HG03103 (cell line): ENCODE results near the gene GOLT1A.

ENCODE experiments used
- ATAC-seq: cut with Tn5 transposase; IDR thresholded peaks from one replicate; pipeline ENCODE4 v1.9.1; 2021; ENCODE audit warnings: low read depth; ENCODE audit not compliant: unreplicated experiment

GOLT1A gene

GRCh38 chr1:204194771-204195170 lies 19.0 kb downstream of the GOLT1A start:
- ATAC-seq: no peak

GRCh38 chr1:204194080-204194479 lies 19.7 kb downstream of the GOLT1A start:
- no peak for ATAC-seq

DNA sequence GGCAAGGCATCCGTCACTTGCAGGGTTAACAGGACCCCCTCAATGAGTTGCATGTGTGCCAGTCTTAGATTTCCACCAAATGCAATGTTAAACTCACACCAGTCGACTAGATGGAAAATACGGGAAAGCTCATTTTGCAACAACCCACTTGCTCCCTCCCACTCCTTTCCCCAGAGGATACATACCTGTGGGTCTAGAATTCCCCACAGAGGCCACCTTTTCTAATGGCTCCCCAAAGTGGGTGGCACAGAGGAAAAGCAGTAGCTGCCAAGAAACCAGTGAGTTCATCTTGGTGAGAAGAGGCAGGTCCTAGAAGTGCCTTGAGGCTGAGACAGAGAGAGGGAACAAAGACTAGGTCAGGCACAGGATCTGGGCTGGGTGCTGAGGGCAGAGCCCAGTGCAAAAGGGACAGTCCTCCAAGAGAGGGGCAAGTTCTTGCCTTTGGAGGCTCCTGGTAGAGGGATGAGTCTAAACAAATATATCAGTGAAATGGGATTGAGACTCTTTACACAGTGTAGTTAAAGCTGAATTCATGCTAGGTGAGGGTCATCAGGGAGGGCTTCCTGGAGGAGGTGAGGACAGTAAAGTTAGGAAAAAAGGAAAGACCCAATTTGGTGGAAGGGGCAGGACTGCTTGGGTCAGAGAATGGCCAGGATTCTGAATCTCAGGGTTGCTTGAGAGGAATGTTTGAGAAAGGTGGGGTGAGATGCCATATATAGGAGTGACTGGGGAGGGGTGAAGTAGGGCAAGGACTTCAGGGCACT lies 21.0 kb downstream of the GOLT1A start:
- no peak for ATAC-seq

- ATAC-seq: no peak
Measured at GRCh38 chr1:204192046-204192445, 21.7 kb downstream of the GOLT1A start.

DNA sequence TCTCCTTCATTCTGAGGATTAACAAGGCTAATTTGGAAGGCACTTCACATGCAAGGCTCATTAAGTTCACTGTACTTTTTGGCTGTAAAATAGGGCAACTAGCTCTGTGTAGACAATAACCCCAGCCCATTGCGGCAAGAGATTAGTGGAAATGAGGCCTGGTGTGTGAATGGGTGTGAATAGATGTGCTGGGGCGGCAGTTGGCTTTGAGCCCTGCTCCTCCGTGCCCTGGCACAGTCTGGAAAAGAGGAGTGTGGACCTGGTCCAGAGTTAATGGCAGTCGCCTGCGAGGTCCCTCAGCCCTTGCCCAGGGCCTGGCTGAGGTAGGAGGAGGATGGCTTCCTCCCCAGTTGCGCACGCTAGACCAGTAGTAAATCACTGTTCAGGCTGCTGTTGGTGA lies 22.3 kb downstream of the GOLT1A start:
- no peak for ATAC-seq

DNA sequence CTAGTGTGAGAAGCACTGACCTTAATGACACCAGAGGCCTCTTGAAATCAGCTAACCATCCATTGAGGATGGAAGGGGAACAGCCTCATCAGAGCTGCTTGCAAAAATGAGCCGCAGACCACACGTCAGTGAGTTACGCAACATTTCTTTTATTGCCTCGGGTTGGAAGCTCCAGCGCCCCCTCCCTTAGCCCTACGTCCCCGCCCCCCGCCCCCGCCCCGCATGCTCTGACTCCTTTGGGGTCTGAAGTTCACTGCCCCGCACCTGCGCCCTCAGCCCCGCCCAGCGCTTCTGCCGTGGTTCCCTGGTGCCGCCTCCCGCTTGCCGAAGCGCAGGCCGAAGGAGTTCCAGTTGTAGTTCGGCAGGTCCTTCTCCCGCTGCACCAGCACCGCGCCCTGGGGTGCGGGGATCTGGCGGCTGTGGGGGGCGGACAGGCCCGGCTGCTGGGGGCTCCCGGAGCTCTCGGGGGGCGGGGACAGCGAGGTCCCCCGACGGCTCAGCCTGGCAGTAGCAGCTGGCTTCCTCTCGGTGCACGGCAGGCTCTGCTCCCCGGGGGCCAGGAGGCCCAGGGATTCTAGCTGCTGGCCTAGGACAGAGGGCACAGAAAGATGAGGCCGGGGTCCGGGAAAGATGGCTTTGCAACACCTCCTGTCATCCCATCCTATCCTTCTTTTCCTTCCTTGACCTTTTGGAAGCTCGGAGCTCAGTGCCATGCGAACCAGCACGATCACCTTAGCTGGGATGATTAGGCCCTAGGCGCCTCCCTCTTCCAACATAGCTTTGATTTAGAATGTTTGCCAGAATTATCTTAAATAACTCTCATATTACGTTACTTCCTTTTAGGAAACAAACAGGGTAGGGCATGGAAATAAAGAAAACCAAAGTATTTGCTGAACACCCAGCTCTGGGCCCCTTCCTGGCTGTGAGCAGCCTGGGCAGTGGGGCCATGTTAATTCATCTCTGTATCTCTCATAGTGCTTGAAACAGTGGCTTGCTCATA lies 23.3 kb downstream of the GOLT1A start:
- no peak for ATAC-seq

GRCh38 chr1:204188959-204189639 lies 24.7 kb downstream of the GOLT1A start:
- ATAC-seq: no peak

GRCh38 chr1:204186597-204186996 lies 27.2 kb downstream of the GOLT1A start:
- no peak for ATAC-seq

DNA sequence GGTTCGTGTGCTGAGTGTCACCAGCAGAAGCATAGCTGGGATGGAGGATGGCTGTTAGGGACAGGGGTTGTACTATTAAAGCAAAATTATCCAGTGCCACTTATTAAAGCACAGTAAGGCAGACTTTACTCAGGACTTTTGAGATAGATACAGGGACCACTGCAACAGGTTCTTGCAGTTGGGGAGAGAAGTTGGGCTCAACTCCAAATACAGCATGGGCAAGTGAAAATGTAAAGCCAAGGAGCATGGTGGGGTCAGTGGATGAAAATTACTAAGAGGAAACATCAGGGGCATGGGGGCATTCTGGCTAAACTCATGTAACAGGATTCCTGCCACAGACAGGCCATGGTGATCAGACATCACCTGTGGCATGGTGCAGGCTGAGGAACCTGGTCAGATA lies 32.7 kb downstream of the GOLT1A start:
- ATAC-seq: no peak

DNA sequence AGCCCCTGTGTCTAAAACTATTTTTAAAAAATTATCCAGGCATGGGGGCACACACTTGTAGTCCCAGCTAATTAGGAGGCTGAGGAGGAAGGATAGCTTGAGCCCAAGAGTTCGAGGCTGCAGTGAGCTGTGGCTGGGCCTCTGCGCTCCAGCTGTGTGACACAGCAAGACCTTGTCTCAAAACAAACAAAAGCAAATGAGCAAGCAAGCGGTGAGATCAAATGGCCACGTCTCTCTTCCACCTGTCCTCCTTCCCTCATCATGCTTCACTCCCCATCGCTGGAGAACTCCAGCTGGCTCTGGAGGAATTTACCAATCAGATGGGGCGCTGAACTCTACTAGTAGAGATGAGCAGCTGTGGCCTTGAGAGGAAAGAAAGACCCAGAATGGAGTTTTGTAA lies 33.7 kb downstream of the GOLT1A start:
- no peak for ATAC-seq

DNA sequence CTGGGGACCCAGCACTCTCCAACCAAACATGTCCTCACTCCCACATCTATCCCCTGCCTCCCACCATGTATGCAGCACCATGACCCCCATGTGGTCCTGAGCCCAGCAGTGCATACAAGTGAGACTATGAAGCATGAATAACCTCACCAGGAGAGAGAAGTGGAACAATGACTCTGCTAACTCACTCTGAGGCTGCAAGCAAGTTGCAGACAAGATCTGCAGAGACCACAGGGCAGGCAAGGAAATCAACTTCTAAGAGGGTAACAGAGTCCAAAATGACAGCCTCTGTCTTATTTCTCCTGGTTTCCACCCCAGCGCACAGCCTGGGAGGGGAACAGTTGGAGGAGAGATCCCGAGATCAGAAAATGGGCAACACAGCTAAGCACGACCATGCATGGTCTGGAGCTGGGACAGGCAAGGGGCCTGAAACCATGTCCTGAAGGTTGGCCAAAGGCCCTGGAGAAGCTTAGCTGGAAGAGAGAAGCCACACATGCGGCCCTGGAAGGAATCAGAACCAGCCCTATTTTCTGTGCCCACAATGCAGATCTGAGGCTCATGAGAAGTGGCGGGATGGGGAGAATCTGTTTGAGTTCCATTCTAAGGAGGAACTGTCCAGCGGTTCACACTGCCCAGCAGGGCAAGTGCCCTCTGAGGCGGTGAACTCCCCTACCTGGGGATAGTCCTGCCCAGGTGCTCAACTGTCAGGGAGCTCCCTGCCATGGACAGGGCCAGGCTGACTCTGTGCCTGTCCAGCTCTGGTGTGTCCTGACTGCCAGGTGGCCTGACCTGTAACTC lies 35.1 kb downstream of the GOLT1A start:
- no peak for ATAC-seq

DNA sequence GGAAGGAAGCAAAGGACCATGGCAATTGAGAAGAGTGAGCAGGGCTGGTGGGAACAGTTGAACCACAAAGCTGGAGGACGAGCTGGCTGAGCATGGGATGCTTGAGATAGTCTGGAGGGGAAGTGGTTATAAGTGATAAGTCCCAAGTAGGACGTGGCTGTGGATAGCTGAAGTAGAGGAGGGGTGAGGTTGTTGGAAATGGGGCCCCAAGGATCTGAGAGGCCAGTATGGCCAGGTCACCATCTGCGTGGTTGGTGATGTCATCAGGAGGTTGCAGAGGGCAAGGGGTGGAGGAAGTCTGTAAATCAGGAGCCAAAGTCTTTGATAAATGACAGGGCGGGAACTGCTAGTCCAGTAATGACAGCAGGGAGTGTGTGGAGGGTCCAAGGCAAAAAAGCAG lies 36.7 kb downstream of the GOLT1A start:
- ATAC-seq: no peak

DNA sequence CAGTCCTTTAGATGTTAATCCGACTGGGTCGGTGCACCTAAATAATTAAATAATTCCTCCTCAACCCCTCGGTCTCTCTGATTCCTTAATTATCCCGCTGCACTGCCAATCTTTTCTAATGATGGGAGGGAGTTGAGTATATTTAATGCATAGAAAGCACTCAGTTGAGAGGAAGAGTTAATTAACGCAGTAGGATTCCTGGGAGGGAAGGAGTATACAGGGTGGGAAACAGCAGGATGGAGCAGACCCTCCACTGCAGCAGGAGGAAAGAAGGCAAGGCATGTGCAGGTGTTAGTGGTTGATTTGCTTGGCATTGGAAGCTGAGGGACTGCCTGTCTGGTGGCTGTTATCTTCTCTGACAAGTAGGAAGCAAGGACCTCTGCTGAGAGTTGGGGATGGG lies 37.7 kb downstream of the GOLT1A start:
- no peak for ATAC-seq

- ATAC-seq: no peak
Measured at GRCh38 chr1:204174958-204175357, 38.8 kb downstream of the GOLT1A start.

- no peak for ATAC-seq
Measured at GRCh38 chr1:204172404-204173029, 41.3 kb downstream of the GOLT1A start.

DNA sequence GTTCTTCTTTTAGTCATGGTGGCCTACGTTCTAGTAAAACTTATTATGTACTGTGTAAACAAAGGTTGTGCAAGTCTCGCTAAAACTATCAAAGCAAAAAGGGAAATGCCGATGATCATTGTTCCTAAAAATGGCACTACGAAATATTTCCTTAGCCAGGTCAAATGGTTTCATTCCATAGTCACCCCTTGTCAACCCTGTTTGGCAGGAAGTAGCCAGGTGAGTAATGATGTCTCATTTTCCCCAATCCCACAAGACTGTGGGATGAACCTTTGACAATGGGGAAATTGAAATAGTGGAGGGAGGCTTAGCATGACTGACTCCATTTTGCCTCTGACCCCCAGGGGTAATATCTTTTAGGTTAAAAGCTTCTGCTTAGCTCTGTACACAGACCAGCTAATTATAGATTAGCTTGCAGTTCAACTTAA lies 42.0 kb downstream of the GOLT1A start:
- ATAC-seq: no peak

DNA sequence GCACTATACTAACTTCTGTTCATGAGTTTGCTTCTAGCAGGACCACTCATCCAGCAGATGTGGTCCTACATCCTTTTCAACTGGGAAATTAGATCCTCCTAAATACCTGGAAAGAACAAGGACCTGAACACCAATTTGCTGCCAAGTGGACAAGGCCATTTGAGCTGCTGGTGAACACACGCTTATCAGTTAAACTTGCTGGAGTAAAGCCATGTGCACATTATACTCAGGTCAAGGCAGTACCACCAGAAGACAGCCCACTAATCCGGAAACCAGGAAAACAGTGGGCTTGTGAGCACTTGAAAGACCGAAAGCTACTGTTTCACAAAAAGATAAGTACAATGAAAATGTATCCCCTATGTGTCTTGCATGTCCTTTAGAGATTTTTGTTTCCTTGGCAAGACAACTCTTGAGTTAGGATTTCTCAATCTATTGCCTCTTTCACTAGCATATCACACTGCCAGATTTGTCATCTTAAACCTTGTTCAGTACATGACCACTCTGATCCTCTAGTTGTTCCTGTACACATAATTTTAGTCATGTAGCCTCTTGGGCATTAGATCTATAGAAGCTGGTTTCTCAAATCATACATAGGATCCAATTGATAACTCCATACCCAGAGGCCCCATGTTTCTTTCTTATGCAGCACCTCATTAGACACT lies 43.2 kb downstream of the GOLT1A start:
- no peak for ATAC-seq

DNA sequence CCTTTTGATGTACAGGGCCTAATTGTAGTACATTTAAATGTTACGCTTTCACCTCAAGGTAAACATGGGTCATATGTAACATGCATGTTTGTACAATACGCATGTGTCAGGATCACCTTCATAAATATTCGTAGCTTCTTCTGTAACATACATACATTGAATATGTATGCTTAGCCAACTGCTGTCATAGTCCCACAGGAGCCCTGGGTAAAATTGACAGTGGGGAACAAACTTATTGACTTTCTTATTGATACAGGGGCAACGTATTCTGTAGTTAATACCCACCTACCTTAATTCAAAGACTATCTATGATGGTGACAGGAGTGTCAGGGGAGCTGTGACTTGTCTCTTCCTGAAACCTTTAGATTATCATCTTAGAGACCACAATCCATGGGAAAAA lies 43.9 kb downstream of the GOLT1A start:
- no peak for ATAC-seq

GRCh38 chr1:204167730-204168129 lies 46.1 kb downstream of the GOLT1A start:
- no peak for ATAC-seq
